ENCODE results near the gene PCDH17.

Gene PCDH17

DNA sequence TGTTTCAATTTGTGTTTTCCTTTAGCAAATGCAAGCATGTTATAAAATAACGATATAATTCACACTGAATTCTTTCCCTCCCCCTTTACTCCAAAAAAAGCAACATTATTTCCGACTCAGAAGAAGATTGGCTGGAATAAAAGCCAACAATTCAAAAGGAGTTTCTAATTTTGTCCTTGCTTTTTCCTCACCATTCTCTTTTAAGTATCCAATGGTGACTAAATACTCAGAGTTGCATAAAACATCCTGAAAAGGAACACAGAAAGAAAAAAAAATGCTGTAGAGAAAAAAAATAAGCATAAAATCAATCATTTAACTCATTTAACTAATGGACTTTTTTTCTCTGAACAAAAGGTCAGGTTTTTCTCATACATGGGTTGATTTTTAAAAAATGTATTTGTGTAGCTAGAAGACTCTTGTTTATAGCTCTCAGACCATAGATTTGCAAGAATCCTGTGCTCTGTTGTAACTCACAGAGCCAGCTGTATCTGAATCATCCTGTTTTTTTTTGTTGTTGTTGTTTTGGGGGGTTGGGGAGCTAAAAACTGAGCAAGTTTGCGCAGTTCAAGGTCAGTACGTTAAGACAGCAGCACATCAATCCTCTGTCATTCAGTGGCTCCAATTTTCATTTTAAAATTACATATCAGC, 108.1 kb downstream of the PCDH17 start:
- DNase-seq (ENCODE audit: low read depth): no peak

DNA sequence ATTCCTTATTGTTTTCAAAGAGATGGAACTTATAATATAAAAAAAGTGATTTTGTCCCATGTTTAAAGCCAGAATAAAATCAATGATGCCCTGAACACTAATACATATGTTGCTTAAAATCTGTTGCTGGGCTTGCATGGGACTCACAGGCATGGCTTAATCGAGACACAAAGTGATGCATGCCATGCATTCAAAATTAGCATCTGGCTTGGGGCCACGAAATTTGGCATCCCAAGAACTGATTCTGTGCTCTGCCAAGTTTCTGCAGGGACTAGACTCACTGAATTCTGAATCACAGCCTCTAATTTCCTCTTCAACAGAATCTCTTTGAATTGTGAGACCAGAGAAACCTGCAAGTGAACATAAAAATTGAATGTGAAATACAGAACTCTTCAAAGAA, 109.2 kb downstream of the PCDH17 start:
- no peak for DNase-seq (ENCODE audit: low read depth)

DNA sequence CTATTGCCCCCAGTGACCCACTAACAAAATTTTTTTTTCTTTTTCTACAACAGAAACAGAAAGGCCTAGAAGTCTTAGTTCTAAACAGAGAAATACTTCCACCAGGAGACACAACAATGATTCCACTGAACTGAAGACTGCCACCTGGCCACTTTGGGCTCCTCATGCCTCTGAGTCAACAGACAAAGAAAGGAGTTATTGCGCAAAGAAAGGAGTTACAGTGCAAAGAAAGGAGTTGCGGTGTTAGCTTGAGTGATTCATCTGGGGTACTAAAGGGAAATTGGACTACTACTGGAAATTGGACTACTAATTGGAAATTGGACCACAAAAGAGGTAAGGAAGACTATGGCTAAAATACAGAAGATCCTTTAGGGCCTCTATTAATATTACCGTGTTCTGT, 116.6 kb downstream of the PCDH17 start:
- no peak for DNase-seq (ENCODE audit: low read depth)

DNA sequence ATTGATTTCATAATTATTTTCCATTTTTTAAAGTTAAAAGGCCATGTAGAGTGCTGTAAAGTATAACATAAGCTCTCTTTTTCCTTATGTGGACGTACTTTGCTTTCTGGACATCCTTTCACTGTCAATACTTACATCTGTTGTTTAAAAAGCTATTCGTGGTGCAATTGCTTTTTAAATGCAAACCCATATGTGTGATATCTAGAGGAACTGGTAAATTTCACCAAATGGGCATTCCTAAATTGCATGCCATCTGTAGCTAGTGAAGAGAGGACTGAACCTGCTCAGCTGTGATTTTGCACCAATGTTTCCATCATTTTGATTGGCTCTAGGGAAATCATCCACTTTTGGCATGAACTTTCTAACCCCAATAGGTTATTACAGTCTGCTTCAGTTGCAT, 129.4 kb downstream of the PCDH17 start:
- DNase-seq (ENCODE audit: low read depth): no peak

DNA sequence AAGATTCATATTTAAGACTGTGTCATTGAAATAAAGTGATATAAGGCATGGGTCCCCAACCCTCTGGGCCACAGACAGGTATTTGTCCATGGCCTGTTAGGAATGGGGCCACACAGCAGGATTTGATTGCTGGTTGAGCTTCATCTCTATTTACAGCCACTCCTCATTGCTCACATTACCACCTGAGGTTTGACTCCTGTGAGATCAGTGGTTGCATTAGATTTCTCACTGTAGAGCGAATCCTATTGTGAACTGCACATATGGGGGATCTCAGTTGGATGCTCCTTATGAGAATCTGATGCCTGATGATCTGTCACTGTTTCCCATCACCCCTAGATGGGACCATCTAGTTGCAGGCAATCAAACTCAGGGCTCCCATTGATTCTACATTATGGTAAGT, 132.1 kb downstream of the PCDH17 start:
- DNase-seq (ENCODE audit: low read depth): no peak

Measured in activated gamma-delta T cell treated with anti-CD3 and anti-CD28 coated beads, Interleukin-2, amount 50 U/mL, for 16 hours (primary cell).